HG02763 (cell line): Measurements from ENCODE around the gene CCBE1.

Source experiments
- ATAC-seq: cut with Tn5 transposase; IDR thresholded peaks from one replicate; pipeline ENCODE4 v1.9.1; 2021; ENCODE audit warnings: mild to moderate bottlenecking, moderate library complexity; ENCODE audit not compliant: unreplicated experiment

CCBE1 gene

DNA sequence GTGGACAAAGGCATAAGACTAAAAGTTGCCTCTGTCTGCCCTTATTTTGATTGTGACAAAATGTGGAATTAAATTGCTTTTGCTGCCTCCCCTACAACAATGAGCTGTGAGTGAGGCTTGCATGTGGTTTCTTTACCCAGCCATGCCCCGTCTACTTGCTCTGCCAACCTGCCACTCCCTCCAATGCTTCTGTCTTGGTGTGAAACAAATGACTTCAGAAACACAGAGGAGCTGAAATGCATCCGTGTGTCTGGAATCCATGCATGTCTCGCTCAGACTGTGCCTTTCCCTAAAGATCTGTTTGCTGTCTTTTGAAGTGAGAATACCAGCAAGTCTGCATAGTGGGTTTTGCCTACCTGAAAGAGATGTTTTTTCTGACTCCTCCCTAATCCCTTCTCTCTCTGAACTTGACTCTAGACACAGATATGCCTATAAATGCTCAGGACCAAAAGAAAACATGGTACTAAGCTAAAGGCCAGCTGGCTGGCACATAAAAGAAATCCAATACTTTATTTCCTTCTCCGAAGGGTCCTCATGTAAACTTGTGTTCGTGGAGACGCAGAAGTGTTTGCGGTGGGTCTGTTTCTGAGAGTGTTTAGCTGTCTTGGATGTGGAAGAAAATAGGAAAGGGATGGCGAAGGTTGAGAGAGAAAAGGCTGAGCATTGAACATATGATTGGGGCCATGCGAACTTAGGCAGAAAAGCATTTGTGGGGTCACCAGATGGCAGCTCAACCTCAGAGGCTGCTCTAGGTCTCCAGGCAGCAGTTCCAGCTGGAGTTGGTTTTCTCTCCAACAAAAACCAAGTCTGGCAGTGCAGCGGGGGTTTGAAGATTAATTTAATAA lies 120.5 kb downstream of the CCBE1 start:
- ATAC-seq = no peak

DNA sequence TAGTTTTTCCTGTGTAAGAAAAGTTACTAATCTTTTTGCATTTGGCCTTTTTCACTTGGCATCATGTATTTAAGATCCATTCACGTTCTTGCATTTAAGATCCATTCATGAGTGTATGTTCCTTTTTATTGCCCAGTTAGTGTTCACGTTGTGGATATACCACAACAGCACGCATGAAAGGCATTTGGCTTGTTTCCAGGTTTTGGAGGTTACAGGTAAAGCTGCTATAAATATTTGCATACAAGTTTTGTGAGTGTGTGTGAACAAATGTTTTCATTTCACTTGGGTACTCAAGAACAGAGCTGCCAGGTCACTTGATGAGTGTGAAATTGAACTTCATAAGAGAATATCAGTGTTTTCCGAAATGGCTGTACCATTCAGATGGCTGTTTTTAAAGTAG lies 121.2 kb downstream of the CCBE1 start:
- ATAC-seq = no peak

DNA sequence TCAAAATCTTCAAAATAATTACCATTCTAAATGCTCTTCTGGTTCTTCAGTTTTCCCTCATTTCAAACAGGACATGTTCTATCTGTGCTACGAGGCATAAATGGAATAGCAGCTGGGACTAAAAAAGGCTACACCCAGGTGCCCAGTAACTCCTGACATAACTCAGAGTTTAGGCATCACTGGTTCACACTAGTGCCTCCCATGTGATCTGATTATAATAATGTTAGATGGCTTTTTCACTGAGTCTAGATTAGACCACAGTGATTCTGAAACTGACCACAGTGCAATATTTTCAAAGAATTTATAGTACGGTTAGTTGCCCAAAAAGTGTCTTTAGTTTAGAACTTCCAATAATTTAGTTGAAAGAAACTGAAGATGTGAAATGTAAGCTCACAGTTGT lies 123.3 kb downstream of the CCBE1 start:
- ATAC-seq = no peak

DNA sequence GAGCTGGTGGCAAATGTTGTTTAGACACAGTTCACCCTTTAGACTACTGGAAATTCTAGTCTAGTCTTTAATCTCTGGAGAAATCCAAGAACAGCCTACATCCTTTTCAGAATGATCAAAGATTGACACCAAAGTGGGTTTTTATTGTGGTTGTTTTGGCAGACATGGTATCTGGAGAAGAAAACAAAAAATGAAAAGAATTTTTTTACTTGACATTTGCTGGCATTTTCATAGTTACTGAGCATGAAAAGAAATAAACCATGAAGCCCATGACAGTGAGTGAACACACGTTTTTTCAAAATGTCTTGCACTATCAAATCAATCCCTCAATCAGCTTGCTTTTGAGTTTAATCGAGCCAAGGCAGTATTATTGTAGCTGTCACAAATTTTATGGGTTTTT lies 125.3 kb downstream of the CCBE1 start:
- no peak for ATAC-seq

DNA sequence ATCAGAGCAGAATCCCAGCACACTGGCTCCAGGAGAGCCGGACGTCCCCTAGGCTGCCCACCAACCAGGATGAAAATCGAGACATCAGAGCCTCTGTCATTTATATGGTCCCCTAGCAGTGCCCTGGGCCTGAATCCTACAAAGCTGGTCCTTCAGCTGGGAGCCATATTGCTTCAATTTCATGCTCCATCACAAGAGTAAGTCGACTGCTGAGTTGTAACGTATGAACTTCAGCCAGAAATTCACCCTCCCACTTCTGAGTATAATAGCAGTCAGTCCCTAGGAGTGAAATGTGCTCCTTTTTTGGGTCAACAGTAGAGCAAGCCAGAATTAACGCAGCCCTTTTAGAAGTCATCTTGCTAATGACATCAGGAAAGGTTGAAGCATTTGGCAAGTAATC lies 126.4 kb downstream of the CCBE1 start:
- no peak for ATAC-seq

DNA sequence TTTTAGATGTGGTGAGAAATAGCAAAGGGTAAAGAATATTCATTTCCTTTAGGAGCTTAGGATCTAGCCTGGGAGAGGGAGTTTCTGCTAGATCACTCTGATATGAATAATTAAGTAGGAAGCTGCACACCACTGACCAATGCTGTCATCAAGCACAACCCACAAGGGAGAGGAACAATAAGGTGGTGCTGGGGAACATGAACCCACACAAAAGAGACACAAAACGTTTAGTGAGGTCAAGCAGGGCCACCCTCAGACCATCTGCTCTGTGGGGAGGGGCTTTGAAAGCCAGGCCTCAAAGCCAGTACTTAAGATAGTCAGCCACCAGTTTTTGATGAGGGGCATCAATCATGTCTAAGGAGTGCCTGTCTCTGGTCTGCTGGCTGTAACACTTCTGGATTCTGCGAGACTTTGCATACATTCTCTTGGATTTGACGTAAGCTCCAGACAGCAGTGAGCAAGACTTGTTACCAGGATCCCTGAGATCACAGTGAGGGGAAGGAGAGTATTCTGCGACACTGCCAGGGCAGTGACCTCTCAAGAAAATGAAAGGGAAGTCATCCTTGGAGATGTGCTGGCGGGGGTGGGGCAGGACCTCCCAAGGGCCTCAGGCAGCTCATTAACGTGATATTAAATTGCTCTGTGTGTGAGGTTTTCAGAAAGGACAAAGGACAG lies 127.0 kb downstream of the CCBE1 start:
- ATAC-seq = no peak

DNA sequence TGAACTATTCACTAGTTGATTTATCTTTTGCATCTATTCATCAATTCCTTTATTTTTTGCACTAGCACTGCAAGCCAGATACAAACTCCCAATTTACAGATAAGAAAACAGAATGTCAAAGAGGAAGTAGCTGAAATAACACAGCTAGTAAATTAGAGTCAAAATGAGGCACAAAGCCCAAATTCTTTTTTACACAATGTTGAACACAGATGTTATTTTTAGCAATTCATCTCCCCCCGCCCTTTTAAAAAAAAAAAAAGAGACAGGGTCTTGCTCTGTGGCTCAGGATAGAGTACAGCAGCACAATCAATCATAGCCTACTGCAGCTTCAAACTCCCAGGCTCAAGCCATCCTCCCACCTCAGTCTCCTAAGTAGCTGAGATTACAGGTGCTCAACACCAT lies 127.8 kb downstream of the CCBE1 start:
- no peak for ATAC-seq

DNA sequence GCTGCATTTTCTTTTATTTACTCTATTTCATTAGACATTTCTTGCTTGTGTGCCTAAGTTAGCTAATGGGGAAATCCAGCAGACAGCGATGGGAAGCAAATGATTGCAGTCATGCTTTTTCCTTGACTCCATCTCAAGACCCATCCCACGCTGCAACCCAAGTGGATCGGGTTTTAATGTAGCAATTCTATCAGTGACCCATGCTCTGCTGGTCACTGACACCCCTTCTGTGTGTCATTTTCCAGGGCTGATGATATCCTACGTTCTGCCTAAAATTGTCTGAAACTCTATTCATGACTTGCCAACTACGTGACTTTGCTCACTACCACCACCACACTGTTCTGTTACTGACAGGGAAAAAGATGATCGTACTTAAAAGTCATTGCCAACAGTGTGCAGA lies 129.8 kb downstream of the CCBE1 start:
- no peak for ATAC-seq

DNA sequence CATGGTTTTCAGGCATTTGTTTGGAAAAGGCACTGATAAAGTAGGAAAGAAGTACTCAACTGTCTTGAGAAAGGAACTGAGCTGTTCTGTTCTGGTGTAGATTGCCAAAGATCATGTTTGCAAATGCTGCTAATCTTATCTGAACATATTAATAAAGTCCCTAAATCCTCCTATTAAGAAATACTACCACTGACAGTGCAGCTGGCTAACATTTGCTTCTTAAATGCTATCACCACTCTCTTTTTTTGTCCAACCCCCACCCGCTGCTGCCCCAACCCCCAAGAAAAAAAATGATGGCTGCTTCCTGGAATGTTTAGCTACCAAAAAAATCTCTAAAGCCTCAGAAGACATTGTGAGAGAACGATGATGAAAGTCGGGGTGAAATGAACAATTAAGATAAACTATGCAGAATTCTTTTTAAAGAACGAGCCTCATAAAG lies 130.7 kb downstream of the CCBE1 start:
- no peak for ATAC-seq

DNA sequence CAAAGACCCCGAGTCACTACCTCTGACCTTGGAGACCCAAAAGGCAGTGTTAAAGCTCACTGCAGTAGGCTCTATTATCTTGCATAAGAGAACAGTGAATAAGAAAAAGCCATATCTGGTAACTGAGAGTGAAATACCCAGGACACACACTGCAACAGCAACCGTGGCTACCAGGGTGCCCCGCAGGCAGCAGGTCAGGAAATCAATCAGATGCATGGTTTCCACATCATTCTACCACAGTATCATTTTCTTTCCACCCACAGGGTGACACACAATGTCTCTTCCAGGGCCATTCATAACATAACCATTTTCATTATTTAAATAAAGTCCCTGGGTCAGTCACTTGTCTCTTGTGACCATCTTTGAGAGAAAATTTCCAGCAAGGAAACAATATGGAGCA lies 131.3 kb downstream of the CCBE1 start:
- no peak for ATAC-seq

DNA sequence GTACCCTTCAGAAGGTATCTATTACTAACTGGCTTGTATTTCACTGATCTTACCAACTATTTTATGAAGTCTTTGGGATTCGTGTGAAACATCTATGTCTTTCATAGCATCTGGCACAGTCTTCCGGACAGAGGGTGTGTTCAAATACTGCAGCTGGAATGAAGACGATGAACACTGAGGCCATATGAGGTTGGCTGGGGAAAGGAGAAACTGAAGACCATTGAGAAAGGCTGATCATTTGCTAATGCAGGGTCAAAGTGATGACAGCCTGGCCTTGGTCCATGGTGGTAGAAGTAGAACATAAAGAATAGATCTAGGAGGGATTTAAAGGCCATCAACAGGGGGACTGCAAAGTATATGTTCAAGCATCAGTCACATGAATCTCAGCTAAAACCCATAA lies 132.7 kb downstream of the CCBE1 start:
- ATAC-seq = no peak

DNA sequence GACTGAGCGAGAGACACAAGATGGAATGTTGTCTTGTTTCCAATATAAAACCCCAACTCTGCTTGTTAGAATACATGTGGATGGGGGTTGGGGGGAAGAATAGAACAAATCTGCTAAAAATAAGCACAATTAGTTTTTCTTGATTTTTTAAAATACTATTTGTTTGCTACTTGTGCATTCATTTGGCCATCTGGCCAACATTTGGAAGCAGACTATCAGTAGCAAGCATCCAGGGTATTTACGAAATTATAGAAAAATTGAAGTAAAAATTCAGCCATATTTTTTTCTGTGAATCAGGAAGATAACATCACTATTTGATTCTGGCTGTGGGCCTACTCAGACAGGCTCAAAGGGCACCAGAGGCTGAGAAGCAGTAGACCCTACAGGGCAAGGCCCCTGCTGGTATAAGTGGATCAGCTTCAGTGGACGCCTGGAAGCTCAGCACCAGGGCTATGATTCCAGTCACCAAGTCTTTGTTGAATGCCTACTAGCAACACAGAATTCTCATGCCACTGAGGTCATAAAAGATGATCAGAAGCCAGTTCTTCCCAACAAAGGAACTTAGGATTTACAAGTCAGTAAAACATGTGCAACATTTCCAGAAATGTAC lies 133.9 kb downstream of the CCBE1 start:
- ATAC-seq = no peak

DNA sequence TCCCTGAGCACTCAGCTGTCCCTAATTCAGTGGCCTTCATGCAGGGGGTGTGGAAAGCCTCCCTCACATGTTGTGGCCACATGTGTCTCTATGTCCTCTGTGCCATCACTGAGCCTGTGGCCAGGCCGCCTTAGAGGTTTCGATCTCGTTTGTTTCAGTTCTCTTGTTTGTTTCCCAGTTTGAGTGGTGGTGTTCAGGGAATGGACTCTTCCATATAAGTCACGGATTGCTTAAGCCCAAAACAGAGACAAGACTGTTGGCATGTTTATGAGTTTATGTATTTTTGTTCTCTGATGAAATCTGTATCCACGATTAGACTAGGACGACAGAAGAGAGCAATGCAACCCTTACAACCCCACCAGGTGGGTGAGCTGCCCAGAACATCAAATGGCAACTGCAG lies 134.5 kb downstream of the CCBE1 start:
- no peak for ATAC-seq

DNA sequence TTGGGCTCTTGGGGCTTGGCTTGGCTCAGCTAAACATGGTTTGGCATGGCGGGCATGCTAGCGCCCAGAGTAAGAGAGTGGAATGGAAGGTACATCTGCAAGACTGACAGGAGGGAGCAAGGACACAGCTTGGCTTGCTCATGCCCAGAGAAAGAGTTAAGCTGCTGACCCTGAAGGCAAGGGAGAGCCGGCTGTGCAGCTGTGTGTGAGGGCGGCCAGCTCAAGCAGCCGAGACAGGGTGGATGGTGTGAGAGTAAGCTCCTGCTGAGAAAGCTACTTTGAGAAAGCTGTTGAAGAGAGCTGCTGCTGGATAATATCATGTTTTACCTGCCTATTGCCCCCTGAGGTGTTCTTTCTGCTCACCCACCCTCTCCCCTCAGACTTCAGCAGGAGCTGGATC lies 135.6 kb downstream of the CCBE1 start:
- ATAC-seq = no peak

DNA sequence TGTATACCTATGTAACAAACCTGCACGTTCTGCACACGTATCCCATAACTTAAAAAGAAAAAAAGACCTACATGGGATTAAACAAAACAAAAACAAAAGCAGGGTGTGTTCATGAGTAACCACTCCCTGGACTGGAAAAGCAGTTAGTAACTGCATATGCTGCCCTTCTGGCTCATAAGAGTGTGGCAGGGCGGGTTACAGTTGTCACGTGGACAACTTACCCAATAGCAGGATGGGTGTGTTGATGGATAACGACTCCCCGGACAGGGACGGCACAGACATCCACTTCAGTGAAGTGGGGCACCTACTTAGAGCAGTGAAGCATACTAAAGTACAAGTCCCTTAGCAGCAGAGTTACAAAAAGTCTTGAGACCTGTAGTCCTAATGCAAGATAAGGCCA lies 136.7 kb downstream of the CCBE1 start:
- no peak for ATAC-seq

DNA sequence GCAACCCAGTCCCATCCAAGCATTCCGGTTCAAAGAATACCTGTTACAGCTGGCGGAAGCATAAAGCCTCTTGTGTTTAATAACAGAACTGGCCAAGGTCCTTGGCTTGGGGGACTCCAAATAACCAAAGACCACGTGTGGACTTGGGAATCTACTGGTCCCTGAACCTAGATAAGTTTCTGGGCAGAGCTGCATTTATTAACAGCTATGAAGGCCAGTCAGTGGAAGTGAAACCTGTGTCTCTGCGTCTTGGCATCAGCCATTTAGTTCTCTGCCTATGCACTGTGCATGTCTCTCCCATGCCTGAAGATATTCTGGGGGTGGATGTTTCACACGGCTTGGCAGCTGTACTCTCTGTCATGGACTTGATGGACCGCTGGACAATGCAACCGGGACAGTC lies 137.7 kb downstream of the CCBE1 start:
- ATAC-seq = no peak

DNA sequence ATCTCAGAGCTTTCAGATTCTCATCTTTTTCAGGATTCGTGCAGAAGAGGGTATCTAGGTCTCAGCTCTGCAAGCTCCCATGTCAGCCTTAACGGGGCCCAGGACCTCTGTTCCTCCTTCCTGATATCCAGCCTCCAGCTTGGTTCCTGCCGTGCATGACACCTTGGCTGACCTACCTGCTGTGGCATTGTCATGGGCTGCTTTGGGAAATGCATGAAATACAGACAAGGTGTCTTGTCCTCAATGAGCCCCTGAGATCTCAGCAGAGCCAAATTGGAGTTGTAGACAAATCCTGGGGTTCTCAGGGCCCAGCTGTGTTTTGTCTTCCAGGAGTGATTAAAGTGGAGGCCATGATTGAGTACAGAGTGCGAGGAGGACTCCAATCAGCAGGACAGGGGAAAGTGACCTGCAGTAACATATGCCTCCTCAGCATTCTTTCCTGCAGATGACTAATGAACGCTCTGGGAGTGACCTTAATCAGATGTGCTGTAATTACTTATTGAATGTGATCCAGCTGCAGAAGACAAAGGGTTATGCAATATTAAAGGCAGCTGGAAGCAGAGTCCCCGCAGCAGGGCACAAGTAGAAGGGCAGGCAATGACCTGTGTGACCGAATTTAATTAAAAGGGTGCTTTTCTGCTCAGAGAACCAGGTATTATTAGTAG lies 141.1 kb downstream of the CCBE1 start:
- no peak for ATAC-seq

DNA sequence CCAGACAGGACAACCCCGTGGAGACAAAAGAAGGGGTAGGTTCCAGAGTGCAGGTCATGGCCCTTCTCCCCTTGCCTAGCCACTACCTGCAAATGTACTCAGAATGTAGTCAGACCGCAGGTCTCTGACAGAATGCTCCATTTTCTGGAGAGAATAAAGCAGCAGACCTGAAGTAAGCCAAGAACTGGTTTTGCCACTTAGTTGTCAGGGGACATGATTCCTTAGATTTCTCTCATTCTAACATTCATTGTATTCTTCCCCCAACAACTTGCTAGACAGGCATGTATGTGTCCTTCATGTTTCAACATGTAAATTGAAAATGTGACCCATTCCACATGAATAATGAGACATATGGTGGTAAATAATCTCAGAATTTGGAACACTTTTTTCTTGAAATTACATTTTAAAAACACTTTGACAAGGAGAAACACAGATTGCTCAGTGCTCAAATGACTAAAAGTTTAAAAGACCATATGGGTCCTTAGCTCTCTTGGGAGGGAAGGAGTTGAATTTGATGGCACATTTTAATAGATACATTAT lies 142.4 kb downstream of the CCBE1 start:
- ATAC-seq = no peak

DNA sequence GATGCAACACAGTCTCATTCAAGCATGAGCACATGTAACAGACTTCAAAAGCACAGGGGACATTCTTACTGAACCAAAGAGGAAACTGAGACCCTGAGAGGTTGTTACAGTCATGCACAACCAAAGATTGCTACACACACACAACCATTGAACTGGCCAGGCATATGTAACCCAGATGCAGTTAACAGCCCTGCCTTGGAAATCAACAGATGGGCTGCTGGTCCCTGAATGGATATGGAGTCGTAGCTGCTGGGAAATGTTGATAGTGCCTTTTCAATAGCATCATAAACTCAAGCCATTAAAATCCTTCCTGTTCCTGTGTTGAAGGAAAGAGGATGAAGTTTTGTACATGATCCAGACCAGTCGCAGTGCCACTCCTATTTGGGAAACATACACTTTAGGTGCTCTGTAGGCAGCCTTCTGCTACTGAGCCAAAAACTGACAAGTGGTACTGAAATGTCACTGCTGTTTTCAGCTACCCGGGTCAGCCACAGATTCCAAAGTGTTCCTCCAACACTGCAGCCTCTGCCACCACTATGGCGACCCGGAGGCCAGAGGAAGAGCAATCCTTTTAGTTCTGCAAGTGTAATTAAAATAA lies 143.9 kb downstream of the CCBE1 start:
- no peak for ATAC-seq

DNA sequence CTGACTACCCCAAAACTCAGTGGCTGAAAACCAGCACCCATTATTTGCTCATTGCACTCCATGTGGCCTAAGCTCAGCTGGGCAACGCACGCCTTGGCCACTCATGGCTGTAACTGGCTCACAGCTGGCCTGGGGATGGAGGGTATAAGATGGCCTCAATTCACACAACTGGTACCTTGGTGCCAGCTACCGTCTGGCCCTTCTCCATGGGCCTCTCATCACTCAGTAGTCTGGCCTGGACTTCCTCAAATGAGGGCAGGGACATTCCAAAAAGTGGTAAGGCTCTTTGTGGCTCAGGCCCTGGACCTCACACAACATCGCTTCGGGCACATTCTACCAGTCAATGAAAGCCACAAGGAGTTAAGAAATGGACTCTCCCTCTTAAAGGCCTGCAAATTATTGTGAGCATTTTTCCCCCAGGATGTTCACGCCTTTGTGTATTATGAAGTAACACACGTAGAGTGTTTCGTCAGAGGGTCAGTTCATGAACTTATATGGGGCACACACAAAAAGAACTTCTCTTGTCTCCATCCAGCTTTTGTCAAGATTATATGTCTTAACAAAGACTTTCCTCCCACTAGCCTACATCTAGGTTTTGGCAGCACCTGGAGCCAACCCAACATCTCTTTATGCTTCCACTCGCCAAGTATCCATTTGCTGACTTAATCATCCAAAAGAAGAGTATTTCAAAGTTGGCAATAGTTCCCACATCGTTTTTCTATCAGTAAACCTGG lies 145.2 kb downstream of the CCBE1 start:
- no peak for ATAC-seq
